GM10248 (cell line): ENCODE data around the gene NFIA.

Experiments used
- CTCF ChIA-PET: fragments of 300-600 bp; sonication (Branson Sonifier 250); formaldehyde crosslinking; extraction: SDS; loops from one replicate; lab custom pipeline; 2021; ENCODE audit warnings: antibody characterized with exemption; lab: Yijun Ruan, JAX
- POLR2A ChIA-PET: fragments of 350-650 bp; sonication (Branson Sonifier 250); formaldehyde crosslinking; extraction: SDS; loops from one replicate; lab custom pipeline; 2020; ENCODE audit warnings: antibody characterized with exemption; lab: Yijun Ruan, JAX
- DNase-seq: peaks from one replicate; pipeline ENCODE4 v3.0.0; 2012; ENCODE audit errors: extremely low spot score
- TF ChIP-seq, protein P1 (sequence below): IDR thresholded peaks from 2 replicates; pipeline ENCODE4 v1.5.1; 2012; ENCODE audit warnings: mild to moderate bottlenecking, low read depth; ENCODE audit errors: extremely low read depth, missing control alignments, control extremely low read depth

NFIA gene

DNA sequence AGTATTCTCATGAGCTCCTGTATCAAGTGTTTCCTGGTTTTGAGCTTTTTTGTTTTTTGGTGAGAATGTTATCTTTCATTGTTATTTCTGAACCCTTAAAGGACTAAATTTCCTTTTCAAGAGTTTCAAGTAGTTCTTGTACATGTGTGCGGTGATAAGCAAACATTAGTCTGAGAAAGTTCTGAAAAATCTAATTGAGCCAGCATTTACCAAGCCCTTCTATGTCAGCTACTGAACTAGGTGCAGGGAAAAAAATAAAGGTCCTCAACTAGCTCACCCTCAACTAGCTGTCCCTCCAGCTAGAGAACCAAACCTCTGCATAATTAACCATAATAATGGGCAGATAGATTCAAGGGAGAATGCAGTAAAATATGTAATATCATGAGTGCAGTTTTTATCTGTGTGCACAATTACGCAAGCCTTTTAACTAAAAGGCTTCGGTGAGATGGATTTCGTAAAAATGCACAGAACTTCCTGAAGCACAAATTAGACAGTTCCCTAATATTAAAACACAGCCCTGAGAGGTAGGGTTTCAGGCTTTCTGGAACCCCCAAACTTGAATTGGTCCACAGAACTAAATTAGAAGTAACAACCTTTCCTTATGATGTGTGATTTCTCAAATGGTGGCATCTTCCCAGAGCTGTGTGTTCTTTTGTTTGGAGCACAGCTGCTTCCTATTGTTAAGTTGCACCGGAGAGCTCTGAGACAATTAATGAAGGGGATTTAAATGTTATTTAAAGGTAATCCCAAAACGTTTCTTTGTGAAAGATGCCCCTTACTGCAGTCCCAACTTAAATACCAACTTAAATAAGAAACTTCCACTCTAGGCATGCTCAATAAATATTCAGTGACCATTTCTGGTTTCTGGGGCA, 165.8 kb downstream of the NFIA start:
- ChIA-PET POLR2A (no interaction called here), CTCF (interaction anchor here (0.9 kb wide), 1 partner anchor 18 kb away, joined by 3 read pairs; no protein-coding TSS in a partner anchor)
- no peak for DNase-seq
- TF ChIP-seq, protein P1, sequence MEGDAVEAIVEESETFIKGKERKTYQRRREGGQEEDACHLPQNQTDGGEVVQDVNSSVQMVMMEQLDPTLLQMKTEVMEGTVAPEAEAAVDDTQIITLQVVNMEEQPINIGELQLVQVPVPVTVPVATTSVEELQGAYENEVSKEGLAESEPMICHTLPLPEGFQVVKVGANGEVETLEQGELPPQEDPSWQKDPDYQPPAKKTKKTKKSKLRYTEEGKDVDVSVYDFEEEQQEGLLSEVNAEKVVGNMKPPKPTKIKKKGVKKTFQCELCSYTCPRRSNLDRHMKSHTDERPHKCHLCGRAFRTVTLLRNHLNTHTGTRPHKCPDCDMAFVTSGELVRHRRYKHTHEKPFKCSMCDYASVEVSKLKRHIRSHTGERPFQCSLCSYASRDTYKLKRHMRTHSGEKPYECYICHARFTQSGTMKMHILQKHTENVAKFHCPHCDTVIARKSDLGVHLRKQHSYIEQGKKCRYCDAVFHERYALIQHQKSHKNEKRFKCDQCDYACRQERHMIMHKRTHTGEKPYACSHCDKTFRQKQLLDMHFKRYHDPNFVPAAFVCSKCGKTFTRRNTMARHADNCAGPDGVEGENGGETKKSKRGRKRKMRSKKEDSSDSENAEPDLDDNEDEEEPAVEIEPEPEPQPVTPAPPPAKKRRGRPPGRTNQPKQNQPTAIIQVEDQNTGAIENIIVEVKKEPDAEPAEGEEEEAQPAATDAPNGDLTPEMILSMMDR, result no peak

DNA sequence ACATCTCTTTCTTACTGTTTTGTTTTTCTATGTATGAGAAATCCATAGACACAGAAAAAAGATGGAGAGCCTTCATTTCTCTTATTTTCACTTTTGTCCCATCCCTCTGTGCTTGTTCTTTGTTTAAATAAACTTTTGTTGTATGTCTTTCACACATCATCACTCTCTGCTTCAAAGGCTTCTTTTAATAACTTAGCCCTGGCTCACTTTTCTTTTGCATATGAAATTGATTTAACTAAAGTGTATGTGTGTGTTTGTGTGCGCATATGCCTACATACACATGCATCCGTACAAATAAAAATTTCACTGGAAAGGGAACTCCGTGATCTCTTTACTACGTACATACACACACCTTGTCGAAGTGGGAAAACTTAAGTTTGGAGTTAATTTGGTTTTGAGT, 168.6 kb downstream of the NFIA start:
- no peak for DNase-seq
- CTCF ChIA-PET, result interaction anchor here (1.8 kb wide), 1 partner anchor 9 kb away, joined by 4 read pairs; no protein-coding TSS in a partner anchor
- POLR2A ChIA-PET, result no interaction called here
- TF ChIP-seq, protein P1, result no peak

DNA sequence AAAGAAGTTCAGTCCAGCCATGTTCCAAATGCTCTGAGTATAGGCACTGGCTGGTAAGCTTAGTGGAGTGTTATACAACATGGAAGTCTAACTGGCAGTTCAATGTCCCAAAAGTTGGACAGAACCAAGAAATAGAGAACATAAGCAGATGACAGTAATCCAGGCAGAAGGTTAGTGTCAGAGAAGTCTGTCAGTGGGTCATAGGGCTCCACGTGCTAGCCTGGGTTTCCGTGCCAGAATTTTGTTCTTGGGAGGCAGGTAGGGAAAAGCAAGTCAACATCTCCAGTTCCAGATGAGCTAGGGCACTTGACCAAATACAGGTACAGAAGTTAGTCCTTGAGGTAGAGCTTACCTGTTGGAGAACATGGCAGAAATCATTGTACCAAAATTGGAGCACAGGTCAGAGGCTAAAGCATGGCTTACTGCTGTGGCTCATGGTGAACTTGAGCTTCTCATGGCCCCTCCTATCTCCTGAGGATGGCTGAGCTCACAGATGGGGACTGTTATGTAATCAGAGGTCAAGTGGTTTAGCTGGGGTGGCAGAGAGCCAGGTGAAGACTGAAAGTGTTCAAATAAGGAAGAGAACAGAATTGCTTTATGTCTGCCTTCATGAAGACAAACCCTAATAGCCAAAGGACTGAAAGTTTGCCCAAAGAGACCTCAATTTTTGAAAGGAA, 170.8 kb downstream of the NFIA start:
- TF ChIP-seq, protein P1, result no peak
- CTCF ChIA-PET, result interaction anchor here (1.2 to 1.5 kb wide), 3 partner anchors 11 to 22 kb away, joined by 3 to 4 read pairs (median 3); no protein-coding TSS in a partner anchor
- POLR2A ChIA-PET, result no interaction called here
- no peak for DNase-seq

DNA sequence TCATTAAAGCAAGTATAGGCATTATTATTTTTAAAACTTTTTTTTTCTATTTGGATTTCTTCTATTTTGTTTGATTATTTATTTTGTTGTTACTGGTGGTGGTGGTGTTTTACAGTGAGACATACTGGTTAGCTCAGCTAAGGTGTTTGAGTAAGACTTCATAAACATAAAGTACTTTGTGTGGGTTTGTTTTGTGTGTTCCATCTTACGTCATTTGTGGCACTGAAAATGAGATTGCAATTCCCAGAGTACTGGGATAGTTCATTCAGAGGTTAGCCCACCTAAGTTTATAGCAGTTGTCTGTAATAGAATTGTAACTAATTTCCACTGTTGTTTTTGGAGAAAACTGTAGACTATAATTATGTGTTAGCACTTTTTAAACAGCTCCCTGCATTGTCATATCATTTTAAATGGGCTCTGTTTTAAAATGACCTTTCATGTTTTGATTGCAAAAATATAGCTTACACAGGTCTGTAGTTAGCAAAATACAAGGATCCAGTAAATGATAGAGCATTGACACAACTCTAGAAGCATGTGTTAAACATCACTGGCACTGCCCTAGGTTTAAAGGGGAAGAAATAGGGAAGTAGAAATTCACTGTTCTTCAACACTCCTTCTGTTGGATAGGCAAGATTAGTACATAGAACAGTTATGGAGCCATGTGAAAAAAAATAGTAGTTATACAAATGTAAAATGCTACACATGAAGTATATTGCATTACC, 171.7 kb downstream of the NFIA start:
- TF ChIP-seq, protein P1, result no peak
- ChIA-PET POLR2A (no interaction called here), CTCF (interaction anchor here (1.4 to 1.5 kb wide), 2 partner anchors 10 to 104 kb away, joined by 3 to 4 read pairs; no protein-coding TSS in a partner anchor)
- DNase-seq, result no peak

DNA sequence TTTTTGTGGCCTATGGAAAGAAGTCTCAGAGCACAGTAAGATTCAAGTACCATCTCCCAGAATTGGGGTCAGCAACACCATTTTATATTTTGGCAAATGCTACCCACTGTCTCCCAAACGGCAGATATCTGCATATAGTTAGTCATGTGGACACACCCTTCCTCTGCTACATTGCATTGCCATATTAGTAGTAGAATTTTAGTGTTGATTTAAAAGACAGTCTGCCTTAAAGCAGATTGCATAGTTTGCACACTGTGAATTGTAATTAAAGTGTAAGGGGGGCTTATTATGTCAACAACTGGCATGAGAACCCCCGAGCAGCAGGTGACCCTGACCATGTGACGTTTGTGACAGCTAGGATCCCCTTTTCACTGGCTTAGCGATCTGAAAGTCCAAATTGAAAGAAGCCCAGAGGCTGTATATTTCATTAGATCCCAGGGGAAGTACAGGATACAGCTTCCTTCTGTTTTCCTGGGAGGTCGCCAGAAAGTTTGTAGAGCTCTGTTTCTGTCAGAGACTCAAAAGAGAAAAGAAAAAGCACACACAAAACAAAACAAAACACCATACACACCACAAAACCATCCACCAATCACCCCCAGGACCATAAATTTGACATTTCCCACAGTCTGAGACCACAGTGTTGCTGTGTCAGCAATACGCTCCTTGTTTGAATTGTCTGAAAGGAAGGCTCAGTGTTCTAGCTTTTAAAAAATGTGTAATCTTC, 172.4 kb downstream of the NFIA start:
- POLR2A ChIA-PET, result no interaction called here
- CTCF ChIA-PET, result interaction anchor here (1.4 to 3.6 kb wide), 2 partner anchors 12 to 105 kb away, joined by 3 to 16 read pairs; no protein-coding TSS in a partner anchor
- no peak for DNase-seq
- TF ChIP-seq, protein P1, result no peak

DNA sequence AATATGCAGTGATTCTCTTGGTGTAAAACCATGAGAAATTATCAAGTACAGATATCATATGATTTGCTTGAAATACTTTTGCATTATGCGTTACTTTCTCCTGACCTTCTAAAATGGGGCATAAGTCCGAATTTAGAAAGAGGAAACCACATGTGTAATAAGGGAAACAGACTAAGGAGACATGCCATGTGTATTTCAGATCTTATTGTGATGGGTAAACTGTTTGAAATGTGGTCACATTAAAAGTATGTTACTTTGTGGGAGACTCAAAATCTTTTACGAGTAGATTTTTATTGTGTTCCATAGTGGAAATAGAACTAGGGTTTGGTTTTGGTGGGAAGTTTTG, 173.0 kb downstream of the NFIA start:
- TF ChIP-seq, protein P1, result no peak
- DNase-seq, result no peak
- ChIA-PET CTCF (interaction anchor here (1.4 to 3.6 kb wide), 2 partner anchors 12 to 105 kb away, joined by 3 to 16 read pairs; no protein-coding TSS in a partner anchor), POLR2A (no interaction called here)
